GM12864 (cell line): ENCODE data around the gene ZFAND3.
"Not testable (repeated sequence)": the region's sequence is repeated elsewhere in the genome, so short reads cannot be mapped to it uniquely, and the experiment has no call there.

Experiments
- DNase-seq: peaks from one replicate; pipeline ENCODE4 v3.0.0-alpha.2; 2011; ENCODE audit warnings: low read depth
- H3K4me3 ChIP-seq: 2 replicates; pipeline ENCODE4 v1.5.1; 2011; ENCODE audit warnings: mild to moderate bottlenecking, low read depth, low read length, control low read depth
- CTCF ChIP-seq: IDR thresholded peaks from 2 replicates; pipeline ENCODE4 v1.5.1; 2011; ENCODE audit warnings: low read depth, mild to moderate bottlenecking, moderate library complexity, low read length, control low read depth, inconsistent platforms; ENCODE audit errors: missing control alignments

Gene ZFAND3

DNA sequence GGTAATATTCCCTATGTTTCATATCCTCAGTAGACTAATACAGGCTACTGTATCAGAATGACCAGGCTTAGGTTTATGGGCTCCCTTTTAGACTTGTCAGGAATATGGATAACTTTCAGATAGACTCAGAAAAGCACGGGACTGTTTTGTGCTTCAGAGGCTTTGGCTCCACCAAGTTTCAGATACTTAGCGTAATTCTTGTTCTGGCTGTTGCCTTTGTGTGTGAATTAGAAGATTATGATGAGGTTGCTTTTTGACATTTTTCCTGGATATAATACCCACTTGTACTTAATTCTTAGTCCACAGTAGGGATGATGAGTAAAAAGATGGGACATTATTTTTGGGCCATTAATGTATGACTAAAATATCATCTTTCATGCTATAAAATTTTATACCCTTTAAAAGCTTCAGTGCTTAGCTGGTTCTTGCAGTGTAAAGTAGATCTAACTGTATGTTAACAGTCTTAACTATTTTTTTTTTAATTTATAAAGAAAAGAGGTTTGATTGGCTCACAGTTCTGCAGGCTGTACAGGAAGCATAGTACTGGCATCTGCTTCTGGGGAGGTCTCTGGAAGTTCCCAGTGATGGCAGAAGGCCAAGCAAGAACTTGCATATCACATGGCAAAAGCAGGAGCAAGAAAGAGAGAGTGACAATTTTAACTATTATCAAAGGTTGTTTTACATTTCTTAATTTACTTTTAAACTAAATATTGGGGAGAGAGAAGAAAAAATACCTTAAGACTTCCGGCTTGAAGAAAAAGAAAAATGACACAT, 120.7 kb downstream of the ZFAND3 start:
- no peak for TF ChIP-seq CTCF
- no peak overlapping the region for H3K4me3 ChIP-seq
- no peak for DNase-seq

DNA sequence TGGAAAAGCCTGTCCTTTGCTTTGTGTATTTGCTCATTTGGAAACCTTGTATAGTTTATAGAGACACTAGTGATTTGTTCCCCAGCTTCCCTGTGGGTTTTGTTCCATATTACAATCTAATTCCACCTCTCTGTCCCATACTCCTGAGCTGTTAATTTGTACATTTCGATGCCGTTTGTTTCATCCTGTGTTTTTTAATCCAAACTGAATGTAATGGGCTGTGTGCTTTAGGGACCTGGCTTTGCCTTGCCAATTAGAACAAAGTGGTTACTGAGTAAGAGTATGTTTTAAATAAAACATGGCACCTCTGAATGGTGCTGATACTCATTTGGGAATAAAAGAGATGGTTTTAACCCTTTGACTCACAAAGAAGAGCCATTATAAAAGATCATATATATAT, 122.3 kb downstream of the ZFAND3 start:
- H3K4me3 ChIP-seq = no peak overlapping the region
- no peak for TF ChIP-seq CTCF
- DNase-seq = no peak

DNA sequence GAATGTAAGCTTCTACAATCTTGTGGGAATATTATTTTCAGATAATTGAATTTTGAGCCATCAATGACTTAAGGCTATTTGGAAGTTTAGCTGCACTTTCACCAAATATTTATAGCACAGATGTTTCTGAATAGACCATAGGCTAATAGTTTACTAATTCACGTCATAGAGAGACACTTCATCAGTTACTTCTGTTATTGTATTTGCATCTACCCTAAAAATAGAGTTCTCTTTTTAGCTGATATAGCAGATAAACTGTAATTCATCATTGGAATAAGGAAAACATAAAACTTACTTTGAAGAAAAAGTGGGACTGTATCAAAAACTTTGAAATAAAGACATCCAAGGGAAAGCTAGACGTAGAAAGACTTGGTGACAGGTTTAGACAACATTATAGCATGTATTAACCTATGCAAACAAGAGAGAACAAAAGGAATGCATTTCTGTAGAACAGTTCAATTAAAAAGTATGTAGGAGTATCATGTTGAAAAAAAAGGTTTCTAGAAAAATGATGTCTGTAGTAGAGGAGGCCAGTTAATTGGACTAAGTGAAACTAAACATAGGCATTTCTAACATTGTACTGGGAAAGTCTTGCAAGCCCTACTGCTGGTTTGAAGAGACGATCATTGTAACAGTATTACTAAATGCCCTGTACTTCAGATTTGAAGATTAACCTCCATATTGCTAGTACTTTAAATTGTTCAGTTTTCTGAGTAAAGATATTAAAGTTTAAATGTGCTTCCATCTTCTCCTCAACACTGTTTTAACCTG, 123.3 kb downstream of the ZFAND3 start:
- DNase-seq = no peak
- no peak overlapping the region for H3K4me3 ChIP-seq
- TF ChIP-seq CTCF = no peak

DNA sequence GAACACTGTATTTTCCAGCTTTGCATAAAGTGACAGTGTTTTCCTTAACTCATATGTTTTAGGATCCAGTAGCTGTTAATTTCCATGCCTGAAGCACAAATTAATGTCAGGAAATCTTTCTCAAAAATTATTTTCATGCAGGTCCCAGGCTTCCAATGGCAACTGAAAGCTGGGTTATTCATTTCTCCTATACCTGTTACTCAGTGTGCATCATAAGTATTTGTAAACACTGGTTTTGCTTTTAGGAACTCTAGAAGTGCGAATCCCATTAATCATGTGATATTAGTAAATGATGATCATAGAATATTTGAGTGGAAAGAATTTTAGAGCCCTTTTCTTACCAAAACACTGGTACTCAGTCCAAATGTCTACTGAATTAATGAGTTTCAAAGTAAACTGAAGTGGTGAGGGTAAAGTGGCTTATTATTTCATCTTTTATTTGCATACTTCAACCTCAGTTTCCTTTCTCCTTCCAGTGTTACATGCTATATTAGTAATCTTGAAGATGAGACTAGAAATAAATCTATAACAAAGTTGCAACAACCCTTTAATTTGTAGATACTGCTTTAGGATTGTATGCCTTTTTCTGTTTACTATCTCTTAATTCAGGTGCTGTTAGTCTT, 124.0 kb downstream of the ZFAND3 start:
- H3K4me3 ChIP-seq = no peak overlapping the region
- TF ChIP-seq CTCF = no peak
- DNase-seq = no peak

- no peak for TF ChIP-seq CTCF
- no peak overlapping the region for H3K4me3 ChIP-seq
- DNase-seq = no peak
Measured at GRCh38 chr6:37946057-37946456, 126.5 kb downstream of the ZFAND3 start.

GRCh38 chr6:37947468-37947867, 127.9 kb downstream of the ZFAND3 start:
- no peak for DNase-seq
- no peak overlapping the region for H3K4me3 ChIP-seq
- TF ChIP-seq CTCF = no peak

DNA sequence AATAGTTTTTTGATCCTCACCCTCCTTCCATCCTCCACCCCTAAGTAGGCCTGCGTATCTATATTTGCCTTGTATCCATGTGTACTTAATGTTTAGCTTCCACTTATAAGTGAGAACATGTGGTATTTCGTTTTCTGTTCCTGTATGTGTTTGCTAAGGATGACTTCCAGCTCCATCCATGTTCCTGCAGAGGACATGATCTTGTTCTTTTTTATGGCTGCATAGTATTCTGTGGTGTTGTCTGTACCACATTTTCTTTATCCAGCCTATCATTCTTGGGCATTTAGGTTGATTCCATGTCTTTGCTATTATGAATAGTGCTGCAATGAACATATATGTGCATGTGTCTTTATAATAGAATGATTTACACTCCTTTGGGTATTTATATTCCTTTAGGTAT, 129.1 kb downstream of the ZFAND3 start:
- not testable (repeated sequence) for DNase-seq, H3K4me3 ChIP-seq
